IMR-90 (cell line): ENCODE results near the gene LIPI.

Experiments
- CEBPB ChIP-seq: IDR thresholded peaks from 2 replicates; pipeline ENCODE4 v1.6.1; 2012; ENCODE audit warnings: low read depth, low read length, improper control_type of control experiment
- TF ChIP-seq, protein P1 (sequence below): conservative IDR thresholded peaks from 2 replicates; pipeline ENCODE4 v1.5.1; 2012; ENCODE audit warnings: mild to moderate bottlenecking, low read depth, low read length, improper control_type of control experiment

DNA sequence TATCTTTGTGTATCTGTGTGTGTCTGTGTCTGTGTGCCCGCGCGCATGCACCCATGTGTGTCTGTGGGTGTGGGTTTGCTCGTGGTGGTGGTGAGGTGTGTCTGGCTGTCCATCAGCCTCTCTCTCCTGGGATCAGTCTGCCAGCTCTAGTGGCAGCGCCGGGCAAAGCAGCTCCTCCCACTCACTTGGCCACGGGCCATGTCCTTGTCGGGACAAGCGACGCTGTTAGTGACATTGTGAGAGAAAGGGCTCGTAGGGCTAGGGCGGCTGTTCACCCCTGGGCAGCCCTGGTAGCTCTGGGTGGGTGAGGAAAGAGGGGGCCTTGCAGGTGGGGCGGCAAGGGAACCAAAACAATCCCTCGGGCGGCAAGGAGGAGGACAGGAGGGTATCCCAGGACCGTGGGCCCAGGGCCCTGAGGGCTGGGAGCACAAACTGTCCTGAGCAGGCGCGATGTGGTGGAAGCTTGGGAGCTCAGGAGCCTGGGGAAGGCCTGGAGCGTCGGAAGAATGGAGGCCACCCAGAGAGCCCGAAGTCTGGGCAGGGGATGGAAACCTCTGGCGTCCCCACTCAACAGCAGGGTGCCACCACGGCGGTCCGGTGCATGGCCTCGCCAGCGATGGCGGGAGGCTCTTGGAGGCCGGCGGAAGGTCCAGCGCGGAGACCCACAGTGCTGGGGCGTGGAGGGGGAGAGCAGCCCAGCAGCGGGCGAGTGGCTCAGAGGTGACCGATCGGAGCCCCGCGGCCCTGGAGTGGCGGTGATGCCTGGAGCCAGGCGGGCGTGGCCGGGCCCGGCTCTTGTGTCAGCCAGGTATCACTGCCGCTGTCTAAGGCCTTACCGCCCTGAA lies 140.5 kb downstream of the LIPI start:
- TF ChIP-seq, protein P1, sequence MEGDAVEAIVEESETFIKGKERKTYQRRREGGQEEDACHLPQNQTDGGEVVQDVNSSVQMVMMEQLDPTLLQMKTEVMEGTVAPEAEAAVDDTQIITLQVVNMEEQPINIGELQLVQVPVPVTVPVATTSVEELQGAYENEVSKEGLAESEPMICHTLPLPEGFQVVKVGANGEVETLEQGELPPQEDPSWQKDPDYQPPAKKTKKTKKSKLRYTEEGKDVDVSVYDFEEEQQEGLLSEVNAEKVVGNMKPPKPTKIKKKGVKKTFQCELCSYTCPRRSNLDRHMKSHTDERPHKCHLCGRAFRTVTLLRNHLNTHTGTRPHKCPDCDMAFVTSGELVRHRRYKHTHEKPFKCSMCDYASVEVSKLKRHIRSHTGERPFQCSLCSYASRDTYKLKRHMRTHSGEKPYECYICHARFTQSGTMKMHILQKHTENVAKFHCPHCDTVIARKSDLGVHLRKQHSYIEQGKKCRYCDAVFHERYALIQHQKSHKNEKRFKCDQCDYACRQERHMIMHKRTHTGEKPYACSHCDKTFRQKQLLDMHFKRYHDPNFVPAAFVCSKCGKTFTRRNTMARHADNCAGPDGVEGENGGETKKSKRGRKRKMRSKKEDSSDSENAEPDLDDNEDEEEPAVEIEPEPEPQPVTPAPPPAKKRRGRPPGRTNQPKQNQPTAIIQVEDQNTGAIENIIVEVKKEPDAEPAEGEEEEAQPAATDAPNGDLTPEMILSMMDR: no peak
- no peak for TF ChIP-seq CEBPB
